PC-3 (cell line): ENCODE measurements around the gene ACLY. TPM values are rescaled to one million over a fixed set of nuclear protein-coding genes. Genes with fewer than 3 reads are reported as not detected.

Experiments
- ATAC-seq: fragments of 200-7000 bp; cut with Tn5 transposase; 2 replicates; pipeline ENCODE4 v1.9.1; 2020; ENCODE audit warnings: mild to moderate bottlenecking, moderate library complexity
- BruUV-seq: library from RNA; stranded (reverse); fragments of 400-500 nt; replicated peaks from 2 replicates; lab custom pipeline; 2021; lab: Mats Ljungman, UMichigan
- CTCF ChIA-PET: fragments of 300-600 bp; sonication (Branson Sonifier 250); formaldehyde crosslinking; loops from one replicate; lab custom pipeline; 2022; ENCODE audit warnings: antibody characterized with exemption; lab: Charles Lee
- POLR2A ChIA-PET: fragments of 300-600 bp; sonication (Branson Sonifier 250); formaldehyde crosslinking; loops from one replicate; lab custom pipeline; 2022; ENCODE audit warnings: antibody characterized with exemption; ENCODE audit not compliant: unreplicated experiment; lab: Charles Lee
- DNase-seq: peaks from one replicate; pipeline ENCODE4 v3.0.0-alpha.2; 2015
- H2AFZ ChIP-seq: fragments of 300-600 bp; sonication (generic); 2 replicates; pipeline ENCODE4 v1.6.0; 2016; ENCODE audit warnings: antibody characterized with exemption, low read length
- H3F3A ChIP-seq: fragments of 300-600 bp; sonication (generic); one replicate; pipeline ENCODE4 v1.6.0; 2017; ENCODE audit warnings: antibody characterized with exemption, low read length, control low read depth, mild to moderate bottlenecking; ENCODE audit not compliant: unreplicated experiment
- H3K27ac ChIP-seq: fragments of 300-600 bp; sonication (generic); 2 replicates; pipeline ENCODE4 v1.5.1; 2016; ENCODE audit warnings: mild to moderate bottlenecking, low read length
- H3K27me3 ChIP-seq: fragments of 300-600 bp; sonication (generic); 2 replicates; pipeline ENCODE4 v1.6.1; 2016; ENCODE audit warnings: low read length, mixed read lengths
- H3K36me3 ChIP-seq: fragments of 300-600 bp; sonication (generic); 2 replicates; pipeline ENCODE4 v1.6.1; 2016; ENCODE audit warnings: low read depth, mixed run types, low read length, mixed read lengths
- H3K4me1 ChIP-seq: fragments of 300-600 bp; sonication (generic); 2 replicates; pipeline ENCODE4 v1.5.1; 2016; ENCODE audit warnings: low read length; ENCODE audit not compliant: insufficient read depth
- H3K4me2 ChIP-seq: fragments of 300-600 bp; sonication (generic); 2 replicates; pipeline ENCODE4 v1.6.0; 2016; ENCODE audit warnings: low read length
- H3K4me3 ChIP-seq: fragments of 300-600 bp; sonication (generic); 2 replicates; pipeline ENCODE4 v1.5.1; 2016; ENCODE audit warnings: mild to moderate bottlenecking, low read length, mixed read lengths
- H3K79me2 ChIP-seq: fragments of 300-600 bp; sonication (generic); 2 replicates; pipeline ENCODE4 v1.6.1; 2017; ENCODE audit warnings: low read length, mixed read lengths
- H3K9ac ChIP-seq: fragments of 300-600 bp; sonication (generic); 2 replicates; pipeline ENCODE4 v1.6.0; 2016; ENCODE audit warnings: mild to moderate bottlenecking, low read length
- H3K9me2 ChIP-seq: fragments of 300-600 bp; sonication (generic); replicated peaks from 2 replicates; pipeline ENCODE4 v1.6.1; 2016; ENCODE audit warnings: mixed run types, low read length, mixed read lengths
- H3K9me3 ChIP-seq: fragments of 300-600 bp; sonication (generic); 2 replicates; pipeline ENCODE4 v1.6.1; 2016; ENCODE audit warnings: low read length, mixed read lengths
- H4K20me1 ChIP-seq: fragments of 300-600 bp; sonication (generic); 2 replicates; pipeline ENCODE4 v1.6.1; 2016; ENCODE audit warnings: low read length, mixed read lengths
- CTCF ChIP-seq: fragments of 300-600 bp; sonication (generic); conservative IDR thresholded peaks from 2 replicates; pipeline ENCODE4 v1.5.1; 2017; ENCODE audit warnings: antibody characterized with exemption, low read depth, mild to moderate bottlenecking, low read length
- EZH2 ChIP-seq: fragments of 300-600 bp; sonication (generic); IDR thresholded peaks from one replicate; pipeline ENCODE4 v1.6.1; 2017; ENCODE audit warnings: antibody characterized with exemption, mild to moderate bottlenecking, low read length; ENCODE audit not compliant: unreplicated experiment
- EZH2phosphoT487 ChIP-seq: fragments of 300-600 bp; sonication (generic); IDR thresholded peaks from 2 replicates; pipeline ENCODE4 v1.6.1; 2018; ENCODE audit warnings: mild to moderate bottlenecking, antibody characterized with exemption, low read length, borderline replicate concordance
- intact Hi-C: fragments of 100-400 bp; cut with micrococcal nuclease; formaldehyde crosslinking; loops from 2 replicates; pipeline ENCODE4 v1.9.0; 2023
- total RNA-seq: library from RNA; depleted of rRNA; stranded (reverse); fragments of >200 nt; gene quantifications from 2 replicates; pipeline ENCODE4 v1.2.3, GENCODE V29; 2014

Gene ACLY
- total RNA-seq, 1 experiment from 2014 or later = 114 TPM

- peak overlapping the region; percentile 84 for H3K4me3 ChIP-seq
- DNase-seq (no peak), ATAC-seq (peak; percentile 14; the same call in 1 of the 2 replicates)
- H3K27me3 ChIP-seq = no peaks in the 10 kb centered on the region
- CTCF ChIA-PET = no interaction called here
- POLR2A ChIA-PET = interaction anchor here (0.6 to 1.0 kb wide), 3 partner anchors 45 to 177 kb away, joined by 3 read pairs; partner anchors contain the start of gene DNAJC7
- H3F3A ChIP-seq = no peaks in the 10 kb centered on the region
- peak overlapping the region; percentile 92; the same call in 1 of the 2 replicates for H3K9ac ChIP-seq
- peaks cover 17% of the 10 kb centered on the region; the same call in 1 of the 2 replicates for H4K20me1 ChIP-seq
- no peak for TF ChIP-seq CTCF
- no peak for TF ChIP-seq EZH2phosphoT487
- H3K36me3 ChIP-seq = peaks cover 4% of the 10 kb centered on the region; the same call in 1 of the 2 replicates
- no peaks in the 10 kb centered on the region for H3K9me3 ChIP-seq
- peaks cover 43% of the 10 kb centered on the region for H3K79me2 ChIP-seq
- H3K9me2 ChIP-seq = no peaks in the 10 kb centered on the region
- intact Hi-C loops = loop anchor here (5.0 kb wide), 1 partner anchor 128 kb away; no protein-coding TSS in a partner anchor
- H2AFZ ChIP-seq = peak overlapping the region; percentile 84
- 0 out of 2 replicates have a peak, but pooled peaks cover 6% of the 10 kb centered on the region for H3K4me1 ChIP-seq
- peak overlapping the region; percentile 83 for H3K4me2 ChIP-seq
- BruUV-seq = no TSS peak
- no peak overlapping the region for H3K27ac ChIP-seq
Measured at GRCh38 chr17:41865596-41865893, 53.2 kb downstream of the ACLY start.

GRCh38 chr17:41864836-41865595 lies 53.7 kb downstream of the ACLY start, which contains the start of gene KLHL11:
Gene KLHL11, minus strand, starts transcription at chr17:41865423. Its CDS starts 53 bp downstream, at chr17:41865370.
- ChIA-PET CTCF (no interaction called here), POLR2A (interaction anchor here (0.6 to 1.0 kb wide), 3 partner anchors 45 to 177 kb away, joined by 3 read pairs; partner anchors contain the start of gene DNAJC7)
- intact Hi-C loops = loop anchor here (5.0 kb wide), 1 partner anchor 128 kb away; no protein-coding TSS in a partner anchor
- peak within 1 kb of the TSS; percentile 92 for H3K9ac ChIP-seq
- peak within 1 kb of the TSS; percentile 84 for H3K4me3 ChIP-seq
- peak within 1 kb of the TSS; percentile 84 for H3K4me2 ChIP-seq
- H3K27ac ChIP-seq = peak within 1 kb of the TSS; percentile 20; the same call in 1 of the 2 replicates
- H3K36me3 ChIP-seq = peaks cover 4% of the 10 kb centered on the region; the same call in 1 of the 2 replicates
- BruUV-seq = no TSS peak
- DNase-seq = peak; percentile 80
- H4K20me1 ChIP-seq = peaks cover 17% of the 10 kb centered on the region; the same call in 1 of the 2 replicates
- no peaks in the 10 kb centered on the region for H3K9me2 ChIP-seq
- ATAC-seq = peak; percentile 94
- H3K79me2 ChIP-seq = peaks cover 49% of the 10 kb centered on the region
- no peaks in the 10 kb centered on the region for H3F3A ChIP-seq
- no peak for TF ChIP-seq EZH2phosphoT487
- no peak for TF ChIP-seq CTCF
- TF ChIP-seq EZH2 = no peak
- H3K27me3 ChIP-seq = no peaks in the 10 kb centered on the region
- H2AFZ ChIP-seq = peak within 1 kb of the TSS; percentile 87
- H3K9me3 ChIP-seq = no peaks in the 10 kb centered on the region
- 0 out of 2 replicates have a peak, but pooled peaks cover 6% of the 10 kb centered on the region for H3K4me1 ChIP-seq
